Fibroblast of lung (primary cell): Measurements from ENCODE around the gene UGT2A3.

Source experiments
- EZH2 ChIP-seq: IDR thresholded peaks from 2 replicates; pipeline ENCODE4 v1.5.1; 2012; ENCODE audit warnings: low read length, control low read depth, mild to moderate bottlenecking; ENCODE audit errors: missing control alignments
- TF ChIP-seq, protein P1 (sequence below), 2 donors: IDR thresholded peaks in 1 of 2; conservative IDR thresholded peaks in 1 of 2; 1 replicate in 1 of 2; 2 replicates in 1 of 2; pipeline ENCODE4 v1.5.1; 2011 to 2012; ENCODE audit warnings: low read length in 2 of 2, control low read depth in 1 of 2, inconsistent platforms in 1 of 2, low read depth in 1 of 2, mild to moderate bottlenecking in 1 of 2

- TF ChIP-seq, protein P1, sequence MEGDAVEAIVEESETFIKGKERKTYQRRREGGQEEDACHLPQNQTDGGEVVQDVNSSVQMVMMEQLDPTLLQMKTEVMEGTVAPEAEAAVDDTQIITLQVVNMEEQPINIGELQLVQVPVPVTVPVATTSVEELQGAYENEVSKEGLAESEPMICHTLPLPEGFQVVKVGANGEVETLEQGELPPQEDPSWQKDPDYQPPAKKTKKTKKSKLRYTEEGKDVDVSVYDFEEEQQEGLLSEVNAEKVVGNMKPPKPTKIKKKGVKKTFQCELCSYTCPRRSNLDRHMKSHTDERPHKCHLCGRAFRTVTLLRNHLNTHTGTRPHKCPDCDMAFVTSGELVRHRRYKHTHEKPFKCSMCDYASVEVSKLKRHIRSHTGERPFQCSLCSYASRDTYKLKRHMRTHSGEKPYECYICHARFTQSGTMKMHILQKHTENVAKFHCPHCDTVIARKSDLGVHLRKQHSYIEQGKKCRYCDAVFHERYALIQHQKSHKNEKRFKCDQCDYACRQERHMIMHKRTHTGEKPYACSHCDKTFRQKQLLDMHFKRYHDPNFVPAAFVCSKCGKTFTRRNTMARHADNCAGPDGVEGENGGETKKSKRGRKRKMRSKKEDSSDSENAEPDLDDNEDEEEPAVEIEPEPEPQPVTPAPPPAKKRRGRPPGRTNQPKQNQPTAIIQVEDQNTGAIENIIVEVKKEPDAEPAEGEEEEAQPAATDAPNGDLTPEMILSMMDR (conservative IDR thresholded peaks at IDR 0.05 in 1 of 2, IDR thresholded peaks at IDR 0.05 in 1 of 2; ENCODE audit: low read depth in 1 of 2, low read length in 2 of 2), result no peak
- TF ChIP-seq EZH2, result no peak
Observed at GRCh38 chr4:68883870-68884269, 67.7 kb downstream of the UGT2A3 start.
